PC-9 (cell line): Measurements from ENCODE around the gene CUL1.

Experiments used
- EZH2 ChIP-seq: fragments of 200-600 bp; sonication (generic); IDR thresholded peaks from 2 replicates; pipeline ENCODE4 v1.8.0; 2017; ENCODE audit warnings: antibody characterized with exemption, low read depth
- TF ChIP-seq, protein P1 (sequence below): fragments of 200-600 bp; sonication (generic); conservative IDR thresholded peaks from 2 replicates; pipeline ENCODE4 v1.6.1; 2017; ENCODE audit warnings: mixed run types, antibody characterized with exemption, mild to moderate bottlenecking, moderate library complexity

DNA sequence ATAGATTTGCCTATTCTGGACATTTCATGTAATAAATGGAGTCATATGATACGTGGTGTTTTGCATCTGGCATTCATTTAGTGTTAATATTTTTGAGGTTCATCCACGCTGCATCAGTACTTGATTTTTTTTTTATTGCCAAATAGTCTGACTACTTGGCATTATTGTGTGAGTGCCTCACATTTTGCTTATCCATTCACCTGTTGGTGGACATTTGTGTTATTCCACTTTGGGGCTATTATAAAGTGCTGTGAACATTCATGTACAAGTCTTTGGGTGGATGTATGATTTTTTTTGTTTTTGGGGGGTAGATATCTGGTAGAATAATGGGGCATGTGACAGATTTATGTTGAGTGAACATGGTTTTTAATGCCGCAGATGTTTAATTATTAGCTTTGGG, 19.7 kb downstream of the CUL1 start:
- TF ChIP-seq, protein P1, sequence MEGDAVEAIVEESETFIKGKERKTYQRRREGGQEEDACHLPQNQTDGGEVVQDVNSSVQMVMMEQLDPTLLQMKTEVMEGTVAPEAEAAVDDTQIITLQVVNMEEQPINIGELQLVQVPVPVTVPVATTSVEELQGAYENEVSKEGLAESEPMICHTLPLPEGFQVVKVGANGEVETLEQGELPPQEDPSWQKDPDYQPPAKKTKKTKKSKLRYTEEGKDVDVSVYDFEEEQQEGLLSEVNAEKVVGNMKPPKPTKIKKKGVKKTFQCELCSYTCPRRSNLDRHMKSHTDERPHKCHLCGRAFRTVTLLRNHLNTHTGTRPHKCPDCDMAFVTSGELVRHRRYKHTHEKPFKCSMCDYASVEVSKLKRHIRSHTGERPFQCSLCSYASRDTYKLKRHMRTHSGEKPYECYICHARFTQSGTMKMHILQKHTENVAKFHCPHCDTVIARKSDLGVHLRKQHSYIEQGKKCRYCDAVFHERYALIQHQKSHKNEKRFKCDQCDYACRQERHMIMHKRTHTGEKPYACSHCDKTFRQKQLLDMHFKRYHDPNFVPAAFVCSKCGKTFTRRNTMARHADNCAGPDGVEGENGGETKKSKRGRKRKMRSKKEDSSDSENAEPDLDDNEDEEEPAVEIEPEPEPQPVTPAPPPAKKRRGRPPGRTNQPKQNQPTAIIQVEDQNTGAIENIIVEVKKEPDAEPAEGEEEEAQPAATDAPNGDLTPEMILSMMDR = no peak
- no peak for TF ChIP-seq EZH2
